Effector CD8-positive, alpha-beta T cell (primary cell): ENCODE measurements around the gene SIRPA.
"Not testable (repeated sequence)": the region's sequence is repeated elsewhere in the genome, so short reads cannot be mapped to it uniquely, and the experiment has no call there.

Source experiments
- DNase-seq: peaks from one replicate; lab custom pipeline; 2025; lab: John Stamatoyannopoulos, UW

SIRPA gene

GRCh38 chr20:1907586-1907985 lies 12.4 kb downstream of the SIRPA start:
- no peak for DNase-seq

GRCh38 chr20:1908191-1908590 lies 13.0 kb downstream of the SIRPA start:
- DNase-seq, result no peak

GRCh38 chr20:1909097-1909496 lies 13.9 kb downstream of the SIRPA start:
- DNase-seq, result no peak

GRCh38 chr20:1911536-1911935 lies 16.3 kb downstream of the SIRPA start:
- DNase-seq, result no peak

GRCh38 chr20:1912053-1912452 lies 16.8 kb downstream of the SIRPA start:
- no peak for DNase-seq

GRCh38 chr20:1912646-1913045 lies 17.4 kb downstream of the SIRPA start:
- DNase-seq, result no peak

- not testable (repeated sequence) for DNase-seq
Measured at GRCh38 chr20:1915233-1915632, 20.0 kb downstream of the SIRPA start.

- DNase-seq, result no peak
Measured at GRCh38 chr20:1915725-1916124, 20.5 kb downstream of the SIRPA start.

- no peak for DNase-seq
Measured at GRCh38 chr20:1917786-1918185, 22.6 kb downstream of the SIRPA start.

GRCh38 chr20:1918491-1919165 lies 23.4 kb downstream of the SIRPA start:
- DNase-seq, result no peak

GRCh38 chr20:1920252-1920651 lies 25.0 kb downstream of the SIRPA start:
- no peak for DNase-seq

- no peak for DNase-seq
Measured at GRCh38 chr20:1920826-1921225, 25.6 kb downstream of the SIRPA start.

GRCh38 chr20:1921985-1922384 lies 26.8 kb downstream of the SIRPA start:
- not testable (repeated sequence) for DNase-seq

GRCh38 chr20:1922786-1923185 lies 27.6 kb downstream of the SIRPA start:
- DNase-seq, result no peak

GRCh38 chr20:1924910-1925861 lies 30.0 kb downstream of the SIRPA start:
- DNase-seq, result no peak

GRCh38 chr20:1926237-1926636 lies 31.0 kb downstream of the SIRPA start:
- no peak for DNase-seq

GRCh38 chr20:1927217-1927616 lies 32.0 kb downstream of the SIRPA start:
- no peak for DNase-seq

- no peak for DNase-seq
Measured at GRCh38 chr20:1928154-1928553, 32.9 kb downstream of the SIRPA start.

GRCh38 chr20:1928782-1929181 lies 33.6 kb downstream of the SIRPA start:
- no peak for DNase-seq

GRCh38 chr20:1929460-1929859 lies 34.3 kb downstream of the SIRPA start:
- DNase-seq, result no peak

- no peak for DNase-seq
Measured at GRCh38 chr20:1930165-1930564, 35.0 kb downstream of the SIRPA start.

GRCh38 chr20:1931830-1932229 lies 36.6 kb downstream of the SIRPA start:
- DNase-seq, result no peak

- no peak for DNase-seq
Measured at GRCh38 chr20:1932971-1933370, 37.8 kb downstream of the SIRPA start.
